Neutrophil (primary cell): ENCODE measurements around the gene BABAM2.

Experiments used
- H3K27ac ChIP-seq: fragments of 200-600 bp; sonication (generic); 2 replicates; pipeline ENCODE4 v1.5.1; 2016; ENCODE audit warnings: mild to moderate bottlenecking, moderate library complexity
- H3K27me3 ChIP-seq: fragments of 200-600 bp; sonication (generic); 2 replicates; pipeline ENCODE4 v1.6.0; 2016; ENCODE audit warnings: mild to moderate bottlenecking
- H3K36me3 ChIP-seq: fragments of 200-600 bp; sonication (generic); 2 replicates; pipeline ENCODE4 v1.5.1; 2017
- H3K4me1 ChIP-seq, 2 experiments: fragments of 200-600 bp in 1 of 2; sonication (generic) in 1 of 2; 1 replicate in 1 of 2; 2 replicates in 1 of 2; pipeline versions ENCODE4 v1.5.1 to v1.6.1; 2013 to 2016; ENCODE audit warnings: low read depth in 1 of 2, low read length in 1 of 2, mild to moderate bottlenecking in 1 of 2, moderate library complexity in 1 of 2; ENCODE audit not compliant: control insufficient read depth in 1 of 2, insufficient read depth in 1 of 2
- H3K4me3 ChIP-seq, 2 experiments: fragments of 200-600 bp in 1 of 2; sonication (generic) in 1 of 2; 1 replicate in 1 of 2; 2 replicates in 1 of 2; pipeline ENCODE4 v1.5.1; 2013 to 2016; ENCODE audit warnings: low read depth in 1 of 2, low read length in 1 of 2, mild to moderate bottlenecking in 1 of 2, moderate library complexity in 1 of 2
- H3K9me3 ChIP-seq: fragments of 200-600 bp; sonication (generic); 2 replicates; pipeline ENCODE4 v1.5.1; 2016
- TF ChIP-seq, protein P1 (sequence below): fragments of 200-600 bp; sonication (generic); IDR thresholded peaks from 2 replicates; pipeline ENCODE4 v1.5.1; 2016; ENCODE audit warnings: antibody characterized with exemption

BABAM2 gene

DNA sequence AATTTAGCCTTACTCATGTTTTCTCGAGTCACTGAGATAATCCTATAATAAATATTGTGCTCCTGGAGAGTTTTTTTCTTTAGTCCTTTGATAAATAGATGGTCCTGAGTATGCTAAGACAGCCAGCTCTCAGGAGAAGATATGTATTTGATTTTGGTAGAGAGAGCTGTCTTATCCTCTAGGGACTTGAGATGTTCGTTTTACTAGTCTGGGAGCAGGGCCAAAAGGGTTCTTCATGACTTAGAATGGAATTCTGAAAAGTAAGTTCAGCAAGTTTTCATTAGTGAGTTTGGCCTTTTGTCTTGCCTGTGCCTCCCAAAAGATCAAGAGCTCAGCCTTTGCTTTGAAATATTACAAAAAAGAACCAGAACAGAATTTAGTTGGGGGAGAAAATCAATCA lies 246.7 kb downstream of the BABAM2 start:
- no peaks in the 10 kb centered on the region for H3K4me1 ChIP-seq
- TF ChIP-seq, protein P1, sequence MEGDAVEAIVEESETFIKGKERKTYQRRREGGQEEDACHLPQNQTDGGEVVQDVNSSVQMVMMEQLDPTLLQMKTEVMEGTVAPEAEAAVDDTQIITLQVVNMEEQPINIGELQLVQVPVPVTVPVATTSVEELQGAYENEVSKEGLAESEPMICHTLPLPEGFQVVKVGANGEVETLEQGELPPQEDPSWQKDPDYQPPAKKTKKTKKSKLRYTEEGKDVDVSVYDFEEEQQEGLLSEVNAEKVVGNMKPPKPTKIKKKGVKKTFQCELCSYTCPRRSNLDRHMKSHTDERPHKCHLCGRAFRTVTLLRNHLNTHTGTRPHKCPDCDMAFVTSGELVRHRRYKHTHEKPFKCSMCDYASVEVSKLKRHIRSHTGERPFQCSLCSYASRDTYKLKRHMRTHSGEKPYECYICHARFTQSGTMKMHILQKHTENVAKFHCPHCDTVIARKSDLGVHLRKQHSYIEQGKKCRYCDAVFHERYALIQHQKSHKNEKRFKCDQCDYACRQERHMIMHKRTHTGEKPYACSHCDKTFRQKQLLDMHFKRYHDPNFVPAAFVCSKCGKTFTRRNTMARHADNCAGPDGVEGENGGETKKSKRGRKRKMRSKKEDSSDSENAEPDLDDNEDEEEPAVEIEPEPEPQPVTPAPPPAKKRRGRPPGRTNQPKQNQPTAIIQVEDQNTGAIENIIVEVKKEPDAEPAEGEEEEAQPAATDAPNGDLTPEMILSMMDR, result no peak
- no peaks in the 10 kb centered on the region for H3K27me3 ChIP-seq
- H3K27ac ChIP-seq, result no peak overlapping the region
- H3K9me3 ChIP-seq, result no peaks in the 10 kb centered on the region
- no peaks in the 10 kb centered on the region for H3K36me3 ChIP-seq
- no peak overlapping the region for H3K4me3 ChIP-seq

DNA sequence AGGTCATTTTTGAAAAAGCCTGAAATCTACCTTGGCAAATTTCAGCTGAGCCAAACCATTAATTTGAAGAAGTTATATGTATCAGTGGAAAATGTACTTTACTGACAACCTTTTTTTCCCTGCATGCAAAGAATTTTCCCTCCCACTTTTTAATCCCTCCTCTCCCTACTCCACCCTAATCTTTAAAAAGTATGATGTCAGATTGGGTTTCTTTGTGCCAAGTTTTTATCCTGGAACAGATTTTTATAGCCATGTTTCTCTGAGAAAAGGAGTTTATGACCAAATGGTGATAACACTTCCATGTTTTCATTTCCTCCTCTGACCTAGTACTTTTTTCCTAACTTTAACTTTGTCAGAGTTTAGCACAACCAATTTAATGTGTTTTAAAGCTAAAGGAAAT lies 251.9 kb downstream of the BABAM2 start:
- Histone ChIP-seq H3K4me1 (no peaks in the 10 kb centered on the region), H3K27me3 (no peaks in the 10 kb centered on the region), H3K36me3 (no peaks in the 10 kb centered on the region), H3K27ac (no peak overlapping the region), H3K4me3 (no peak overlapping the region), H3K9me3 (no peaks in the 10 kb centered on the region)
- TF ChIP-seq, protein P1, result no peak

DNA sequence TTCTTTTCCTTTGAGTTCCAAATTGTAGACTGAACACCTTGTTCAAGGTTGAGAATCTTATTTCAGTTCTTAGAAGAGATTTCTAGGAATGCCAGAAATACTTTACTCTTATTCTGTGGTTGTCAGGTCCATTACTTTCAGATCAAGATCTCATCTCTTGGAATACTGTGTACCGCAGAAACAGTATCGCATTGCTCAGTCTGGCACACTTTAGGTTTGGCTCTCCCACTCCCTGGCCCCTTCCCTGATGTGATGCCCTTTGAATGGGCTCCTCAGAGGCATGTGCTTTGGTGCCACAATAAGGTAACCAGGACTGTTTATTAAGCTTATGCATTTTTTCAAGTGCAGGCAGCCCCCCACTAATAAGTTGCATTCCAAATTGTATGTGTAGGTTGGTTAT lies 257.5 kb downstream of the BABAM2 start:
- H3K9me3 ChIP-seq, result no peaks in the 10 kb centered on the region
- no peaks in the 10 kb centered on the region for H3K4me1 ChIP-seq
- H3K27me3 ChIP-seq, result no peaks in the 10 kb centered on the region
- no peak overlapping the region for H3K4me3 ChIP-seq
- H3K36me3 ChIP-seq, result no peaks in the 10 kb centered on the region
- TF ChIP-seq, protein P1, result no peak
- H3K27ac ChIP-seq, result no peak overlapping the region

DNA sequence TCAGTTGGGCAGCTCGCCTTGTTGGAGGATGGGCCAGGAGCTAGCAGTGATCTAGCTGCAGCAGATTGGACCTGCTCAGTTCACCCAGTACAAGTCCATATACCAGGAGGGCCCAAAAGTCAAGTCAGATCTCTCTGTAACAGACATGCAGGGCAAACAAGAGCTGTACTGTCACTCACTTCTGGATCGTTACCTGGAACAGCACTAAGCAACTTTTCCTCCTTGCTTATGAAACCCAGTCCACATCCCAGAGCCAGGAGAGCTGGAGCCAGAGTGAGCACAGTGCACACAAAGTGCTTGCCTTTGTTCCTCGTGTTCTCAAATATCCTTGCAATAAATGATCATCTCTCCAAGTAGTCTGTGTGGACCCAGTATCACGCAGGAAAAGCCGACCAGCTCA lies 258.0 kb downstream of the BABAM2 start:
- no peaks in the 10 kb centered on the region for H3K27me3 ChIP-seq
- TF ChIP-seq, protein P1, result no peak
- H3K9me3 ChIP-seq, result no peaks in the 10 kb centered on the region
- H3K4me1 ChIP-seq, result no peaks in the 10 kb centered on the region
- H3K4me3 ChIP-seq, result no peak overlapping the region
- no peaks in the 10 kb centered on the region for H3K36me3 ChIP-seq
- no peak overlapping the region for H3K27ac ChIP-seq

DNA sequence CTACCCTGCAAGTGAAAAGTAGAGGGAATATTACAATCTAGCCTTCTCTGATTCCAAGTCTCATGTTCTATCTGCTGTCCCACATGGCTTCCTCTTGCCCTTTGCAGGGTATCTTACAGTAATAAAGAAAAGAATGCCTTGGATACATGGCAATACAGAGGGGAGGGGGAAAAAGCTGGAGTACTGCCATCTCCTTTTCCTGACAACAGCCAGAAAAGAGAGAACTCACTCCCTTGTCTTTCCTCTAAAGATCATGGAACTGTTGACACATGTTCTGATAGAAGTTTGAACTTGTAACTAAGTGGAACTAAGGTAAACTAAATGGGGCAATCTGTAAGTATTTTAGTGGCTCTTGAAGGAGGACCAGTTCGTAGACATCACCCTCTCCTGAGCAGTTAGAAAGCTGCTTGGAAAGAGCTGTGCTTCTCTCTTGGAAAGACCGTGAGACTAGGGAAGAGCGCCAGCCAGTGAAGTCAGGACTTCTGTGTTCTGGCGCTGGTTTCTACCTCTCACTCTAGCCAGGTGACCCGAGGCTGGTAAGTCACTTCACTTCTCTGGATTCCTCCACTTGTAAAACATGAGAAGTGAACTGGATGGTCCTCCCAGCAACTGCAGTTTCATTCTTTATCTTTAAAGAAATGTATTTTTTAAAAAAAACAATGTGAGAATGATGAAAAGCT lies 259.8 kb downstream of the BABAM2 start:
- no peaks in the 10 kb centered on the region for H3K36me3 ChIP-seq
- TF ChIP-seq, protein P1, result no peak
- H3K4me3 ChIP-seq, result no peak overlapping the region
- no peaks in the 10 kb centered on the region for H3K4me1 ChIP-seq
- no peak overlapping the region for H3K27ac ChIP-seq
- H3K27me3 ChIP-seq, result no peaks in the 10 kb centered on the region
- no peaks in the 10 kb centered on the region for H3K9me3 ChIP-seq
